Heart right ventricle (tissue), 12 donors: ENCODE measurements around the gene CFB. TPM values are rescaled to one million over a fixed set of nuclear protein-coding genes. Genes with fewer than 3 reads are reported as not detected.

Experiments
- microRNA-seq, 2 donors: library from miRNA; unstranded; fragments of <30 nt; microRNA quantifications; one replicate each; pipeline ENCODE4 v1.2.0, GENCODE V29; 2021
- polyA plus RNA-seq, 2 donors: library from polyadenylated mRNA; stranded (reverse); fragments of 200-250 nt; gene quantifications; one replicate each; pipeline ENCODE4 v1.2.3, GENCODE V29; 2013
- total RNA-seq, 10 donors: library from RNA; stranded (reverse); fragmentation: NEBNext Ultra II Directional in 3 of 10; extraction: Animal tissue kit (Norgen Biotek cat#: 25700) in 3 of 10; gene quantifications; one replicate each; pipeline versions ENCODE4 v1.2.1 to v1.2.4, GENCODE V29; 2021 to 2023
- donor health status: ischemic (EF 13 %, LVEDD 7.1; RV severe dilation, severe dysfunction).
- donor health status: healthy with polysubstance abuse.
- donor health status: DM: no; HTN: yes; CAD: no.
- donor health status: DM: no; HTN: no; CAD: no.
- donor health status: ischemic (EF 25% LVEDD 6.9; RV normal size, moderate dysfunction).
- donor health status: ischemic (EF 25% LVEDD 5.7; RV mildly dilated, moderate dysfunction).
- donor health status: healthy.
- donor health status: nonischemic (EF 11% LVEDD 7.7; RV severe dilation, severe dysfunction).
- donor health status: DM: yes; HTN: yes; CAD: no.
- donor health status: PGD.
- donor health status: ischemic (EF 29% LVEDD 5.4; RV normal size, mild dysfunction).
- donor health status: nonischemic (EF 23%, LVEDD 6.1; RV moderate dilation, normal function).

The CFB gene
- total and polyA plus RNA-seq, 12 donors, result 2.8 to 24.4 (median 6.0) TPM

Small RNAs within 50 kb of the gene (microRNA-seq; reads per million reads assigned to microRNA genes)
- gene MIR1236, result 0 reads per million in 2 donors

Other genes starting within 250 kb of the CFB start
Only the 30 nearest of the 37 such genes appear.
- gene LY6G6C, start 224.3 kb upstream of the CFB start, total RNA-seq, result not detected
- not detected for gene LY6G6C, start 224.3 kb upstream of the CFB start, polyA plus RNA-seq
- under 1 TPM in 7 of 10 donors, not detected in 3; 0.11 to 0.97 (median 0.27) TPM for gene MPIG6B, start 222.7 kb upstream of the CFB start, total RNA-seq
- under 1 TPM; 0.13 to 0.37 TPM for gene MPIG6B, start 222.7 kb upstream of the CFB start, polyA plus RNA-seq
- gene DDAH2, start 216.8 kb upstream of the CFB start, total RNA-seq, result 10 to 100 TPM; 35.2 to 61.6 (median 51.5) TPM
- gene DDAH2, start 216.8 kb upstream of the CFB start, polyA plus RNA-seq, result 100 to 1,000 TPM in 1 of 2 donors, 10 to 100 TPM in 1; 96.4 to 117 TPM
- 100 to 1,000 TPM in 2 of 10 donors, 10 to 100 TPM in 8; 64.5 to 219 (median 87.9) TPM for gene CLIC1, start 209.6 kb upstream of the CFB start, total RNA-seq
- 100 to 1,000 TPM in 1 of 2 donors, 10 to 100 TPM in 1; 51.1 to 400 TPM for gene CLIC1, start 209.6 kb upstream of the CFB start, polyA plus RNA-seq
- gene MSH5, start 206.1 kb upstream of the CFB start, total RNA-seq, result 1 to 10 TPM in 8 of 10 donors, under 1 TPM in 2; 0.89 to 4.3 (median 2.6) TPM
- 1 to 10 TPM in 1 of 2 donors, under 1 TPM in 1; 0.97 to 6.1 TPM for gene MSH5, start 206.1 kb upstream of the CFB start, polyA plus RNA-seq
- gene SAPCD1, start 183.4 kb upstream of the CFB start, total RNA-seq, result 1 to 10 TPM in 1 of 10 donors, under 1 TPM in 6, not detected in 3; 0.52 to 1.2 (median 0.72) TPM
- 1 to 10 TPM in 1 of 2 donors, under 1 TPM in 1; 0.36 to 1.9 TPM for gene SAPCD1, start 183.4 kb upstream of the CFB start, polyA plus RNA-seq
- 10 to 100 TPM in 9 of 10 donors, 1 to 10 TPM in 1; 10.0 to 28.3 (median 20.8) TPM for gene VWA7, start 168.8 kb upstream of the CFB start, total RNA-seq
- gene VWA7, start 168.8 kb upstream of the CFB start, polyA plus RNA-seq, result 1 to 10 TPM; 2.2 to 6.6 TPM
- 10 to 100 TPM; 22.4 to 43.4 (median 29.5) TPM for gene VARS1, start 150.3 kb upstream of the CFB start, total RNA-seq
- gene VARS1, start 150.3 kb upstream of the CFB start, polyA plus RNA-seq, result 10 to 100 TPM; 26.5 to 44.0 TPM
- gene LSM2, start 139.1 kb upstream of the CFB start, total RNA-seq, result 10 to 100 TPM; 18.9 to 27.6 (median 23.0) TPM
- 10 to 100 TPM; 17.5 to 52.0 TPM for gene LSM2, start 139.1 kb upstream of the CFB start, polyA plus RNA-seq
- 1 to 10 TPM; 1.1 to 2.9 (median 1.9) TPM for gene HSPA1L, start 130.8 kb upstream of the CFB start, total RNA-seq
- 1 to 10 TPM in 1 of 2 donors, under 1 TPM in 1; 0.80 to 1.4 TPM for gene HSPA1L, start 130.8 kb upstream of the CFB start, polyA plus RNA-seq
- 100 to 1,000 TPM; 202 to 679 (median 259) TPM for gene HSPA1A, start 130.6 kb upstream of the CFB start, total RNA-seq
- 100 to 1,000 TPM; 113 to 166 TPM for gene HSPA1A, start 130.6 kb upstream of the CFB start, polyA plus RNA-seq
- 100 to 1,000 TPM; 126 to 258 (median 169) TPM for gene HSPA1B, start 118.4 kb upstream of the CFB start, total RNA-seq
- 100 to 1,000 TPM in 1 of 2 donors, 10 to 100 TPM in 1; 16.9 to 122 TPM for gene HSPA1B, start 118.4 kb upstream of the CFB start, polyA plus RNA-seq
- gene NEU1, start 83.3 kb upstream of the CFB start, total RNA-seq, result 10 to 100 TPM; 18.1 to 32.4 (median 22.3) TPM
- gene NEU1, start 83.3 kb upstream of the CFB start, polyA plus RNA-seq, result 10 to 100 TPM; 15.7 to 48.0 TPM
- gene SLC44A4, start 67.1 kb upstream of the CFB start, total RNA-seq, result under 1 TPM in 2 of 10 donors, not detected in 8; 0.14 to 0.24 TPM
- gene SLC44A4, start 67.1 kb upstream of the CFB start, polyA plus RNA-seq, result under 1 TPM in 1 of 2 donors, not detected in 1; 0.03 TPM
- gene EHMT2, start 48.4 kb upstream of the CFB start, total RNA-seq, result 10 to 100 TPM in 9 of 10 donors, 1 to 10 TPM in 1; 6.4 to 18.7 (median 14.2) TPM
- gene EHMT2, start 48.4 kb upstream of the CFB start, polyA plus RNA-seq, result 10 to 100 TPM; 13.2 to 21.7 TPM
- 1 to 10 TPM; 1.5 to 4.9 (median 2.8) TPM for gene ZBTB12, start 44.0 kb upstream of the CFB start, total RNA-seq
- gene ZBTB12, start 44.0 kb upstream of the CFB start, polyA plus RNA-seq, result 1 to 10 TPM; 2.0 TPM
- 10 to 100 TPM in 2 of 10 donors, 1 to 10 TPM in 8; 2.0 to 63.0 (median 4.2) TPM for gene C2, start 18.4 kb upstream of the CFB start, total RNA-seq
- 1 to 10 TPM; 1.1 to 1.7 TPM for gene C2, start 18.4 kb upstream of the CFB start, polyA plus RNA-seq
- 10 to 100 TPM; 38.2 to 52.8 (median 45.7) TPM for gene NELFE, start 12.9 kb downstream of the CFB start, total RNA-seq
- gene NELFE, start 12.9 kb downstream of the CFB start, polyA plus RNA-seq, result 10 to 100 TPM; 36.5 to 70.4 TPM
- 10 to 100 TPM; 21.8 to 45.5 (median 32.2) TPM for gene SKIC2, start 13.1 kb downstream of the CFB start, total RNA-seq
- 10 to 100 TPM; 37.8 to 67.4 TPM for gene SKIC2, start 13.1 kb downstream of the CFB start, polyA plus RNA-seq
- gene DXO, start 26.0 kb downstream of the CFB start, total RNA-seq, result 10 to 100 TPM in 8 of 10 donors, 1 to 10 TPM in 2; 8.4 to 15.7 (median 13.2) TPM
- 10 to 100 TPM; 13.6 to 23.4 TPM for gene DXO, start 26.0 kb downstream of the CFB start, polyA plus RNA-seq
- 100 to 1,000 TPM in 2 of 10 donors, 10 to 100 TPM in 8; 35.4 to 367 (median 60.7) TPM for gene C4A, start 36.0 kb downstream of the CFB start, total RNA-seq
- 10 to 100 TPM; 30.1 to 36.9 TPM for gene C4A, start 36.0 kb downstream of the CFB start, polyA plus RNA-seq
- 100 to 1,000 TPM in 2 of 10 donors, 10 to 100 TPM in 8; 32.6 to 357 (median 60.3) TPM for gene C4B, start 68.7 kb downstream of the CFB start, total RNA-seq
- gene C4B, start 68.7 kb downstream of the CFB start, polyA plus RNA-seq, result 10 to 100 TPM; 33.8 to 72.6 TPM
- gene CYP21A2, start 92.3 kb downstream of the CFB start, total RNA-seq, result 1 to 10 TPM in 2 of 10 donors, under 1 TPM in 3, not detected in 5; 0.26 to 1.9 (median 0.62) TPM
- gene CYP21A2, start 92.3 kb downstream of the CFB start, polyA plus RNA-seq, result under 1 TPM; 0.19 to 0.73 TPM
- 100 to 1,000 TPM in 1 of 10 donors, 10 to 100 TPM in 9; 36.2 to 123 (median 61.4) TPM for gene TNXB, start 163.2 kb downstream of the CFB start, total RNA-seq
- 10 to 100 TPM; 49.0 to 96.7 TPM for gene TNXB, start 163.2 kb downstream of the CFB start, polyA plus RNA-seq
- 10 to 100 TPM; 20.1 to 44.4 (median 29.4) TPM for gene ATF6B, start 182.2 kb downstream of the CFB start, total RNA-seq
- 10 to 100 TPM; 23.4 to 47.0 TPM for gene ATF6B, start 182.2 kb downstream of the CFB start, polyA plus RNA-seq
- gene FKBPL, start 184.2 kb downstream of the CFB start, total RNA-seq, result 1 to 10 TPM in 8 of 10 donors, under 1 TPM in 2; 0.72 to 3.4 (median 2.2) TPM
- 1 to 10 TPM; 3.4 to 7.2 TPM for gene FKBPL, start 184.2 kb downstream of the CFB start, polyA plus RNA-seq
- gene PRRT1, start 205.8 kb downstream of the CFB start, total RNA-seq, result 1 to 10 TPM in 3 of 10 donors, under 1 TPM in 7; 0.17 to 1.4 (median 0.49) TPM
- gene PRRT1, start 205.8 kb downstream of the CFB start, polyA plus RNA-seq, result 1 to 10 TPM; 1.1 to 2.9 TPM
- gene PPT2, start 208.0 kb downstream of the CFB start, total RNA-seq, result 10 to 100 TPM; 18.0 to 31.8 (median 23.7) TPM
- gene PPT2, start 208.0 kb downstream of the CFB start, polyA plus RNA-seq, result 10 to 100 TPM; 16.8 to 17.6 TPM
- 10 to 100 TPM in 1 of 10 donors, 1 to 10 TPM in 9; 6.8 to 11.3 (median 8.4) TPM for gene EGFL8, start 218.5 kb downstream of the CFB start, total RNA-seq
- gene EGFL8, start 218.5 kb downstream of the CFB start, polyA plus RNA-seq, result 10 to 100 TPM in 1 of 2 donors, 1 to 10 TPM in 1; 6.7 to 32.8 TPM
- 10 to 100 TPM; 39.0 to 63.1 (median 47.4) TPM for gene AGPAT1, start 230.0 kb downstream of the CFB start, total RNA-seq
- gene AGPAT1, start 230.0 kb downstream of the CFB start, polyA plus RNA-seq, result 10 to 100 TPM; 50.8 to 56.3 TPM